A204.1 (cell line): ENCODE data around the gene ARHGEF7.

Source experiments
- FAIRE-seq: peaks from 2 replicates; lab custom pipeline; 2012; peaks lifted over from hg19 to GRCh38; lab: Jason Lieb, UNC

The ARHGEF7 gene

DNA sequence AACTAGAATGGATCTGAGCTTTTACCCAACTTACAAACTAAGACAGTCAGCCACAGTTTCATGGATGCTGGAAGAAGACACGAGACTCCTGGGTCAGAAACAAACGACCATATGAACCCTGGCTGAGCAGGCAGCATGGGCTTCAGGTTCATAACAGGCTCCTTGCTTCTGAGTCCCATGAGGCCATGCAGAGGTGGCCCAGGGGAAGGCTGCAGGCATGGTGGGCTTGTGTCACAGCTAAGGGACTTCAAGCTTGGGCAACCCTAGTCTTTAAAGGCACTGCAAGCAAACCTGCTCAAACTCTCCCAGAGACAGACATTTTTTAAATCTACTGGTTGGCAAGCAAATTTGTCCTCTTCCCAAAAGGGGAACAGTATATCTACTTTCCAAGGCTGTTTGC is 5.1 kb upstream of the ARHGEF7 start:
- no peak for FAIRE-seq

DNA sequence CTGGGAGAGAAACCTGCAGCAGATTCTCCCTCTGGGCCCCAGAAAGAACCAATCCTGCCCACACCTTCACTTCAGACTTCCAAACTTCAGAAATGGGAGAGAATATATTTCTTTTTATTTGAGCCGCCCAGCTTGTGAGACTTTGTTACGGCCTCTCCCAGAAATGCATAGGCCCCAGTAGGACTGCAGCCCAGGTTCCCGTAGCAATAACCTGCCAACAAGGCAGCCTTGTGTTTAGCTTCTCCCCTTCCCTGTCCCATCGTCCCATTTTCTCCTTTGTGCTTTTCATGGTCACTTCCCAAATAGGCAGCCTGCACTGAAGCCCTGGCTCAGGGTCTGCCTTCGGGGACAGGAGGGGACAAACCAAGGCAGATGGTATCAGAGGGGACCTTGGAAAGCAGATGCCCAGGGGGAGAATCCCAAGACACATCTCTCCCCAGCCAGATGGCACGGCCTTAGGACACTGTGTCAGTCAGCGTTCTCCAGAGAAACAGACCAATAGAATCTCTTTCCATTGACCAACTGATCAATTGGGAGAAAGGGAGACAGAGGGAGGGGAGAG is 3.7 kb upstream of the ARHGEF7 start:
- no peak for FAIRE-seq

DNA sequence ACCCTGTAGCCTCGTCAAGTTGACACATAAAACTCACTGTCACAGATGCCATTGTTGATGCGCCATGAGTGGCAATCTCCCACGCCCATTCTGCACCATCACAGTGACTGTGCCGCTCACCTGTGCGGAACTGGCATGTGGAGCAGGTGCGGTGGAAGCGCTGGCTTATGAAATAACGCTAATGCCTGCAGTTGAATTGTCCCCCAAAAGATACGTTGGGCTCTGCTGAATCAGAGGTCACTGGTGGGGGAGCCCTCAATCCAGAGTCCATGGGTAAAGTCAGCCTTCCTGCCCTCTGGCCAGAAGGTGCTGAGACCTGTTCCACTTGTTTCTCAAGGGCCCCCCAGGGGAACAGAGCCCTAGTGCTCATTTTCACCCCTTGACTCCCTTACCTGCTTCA is 2.9 kb upstream of the ARHGEF7 start:
- FAIRE-seq = no peak

DNA sequence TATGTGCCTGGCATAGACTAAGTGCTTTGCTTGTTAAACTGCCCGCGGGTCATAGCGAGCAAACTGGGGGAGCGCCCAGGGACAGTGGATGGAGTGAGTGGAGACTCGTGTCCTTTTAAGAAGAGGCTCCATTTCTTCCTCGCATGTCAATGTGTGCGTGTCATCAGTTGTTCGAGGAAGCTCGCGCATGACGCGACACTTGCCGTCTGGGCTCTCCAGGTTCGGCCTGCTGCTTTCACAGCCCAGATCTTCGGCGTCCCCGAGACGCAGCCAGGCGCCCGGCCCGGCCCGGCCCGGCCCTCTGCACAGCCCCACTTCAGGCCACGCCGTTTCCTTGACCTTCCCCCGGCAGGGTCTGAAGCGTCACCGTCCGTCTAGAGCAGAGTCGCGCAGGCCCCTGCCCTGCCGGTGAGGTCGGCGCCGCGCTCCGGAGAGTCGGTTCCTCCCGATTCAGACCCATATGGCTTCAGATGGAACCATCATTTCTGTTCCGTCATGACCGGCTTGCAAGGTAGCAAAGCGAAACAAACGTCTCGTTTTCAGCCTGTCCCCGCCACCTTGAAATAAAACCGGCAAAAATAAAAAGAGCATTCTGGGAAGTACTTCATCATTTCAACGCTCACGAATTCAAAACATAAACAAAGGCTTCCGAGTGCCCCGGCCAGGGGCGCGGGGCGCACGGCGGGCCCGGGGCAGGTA is 599 bp upstream of the ARHGEF7 start:
- no peak for FAIRE-seq

DNA sequence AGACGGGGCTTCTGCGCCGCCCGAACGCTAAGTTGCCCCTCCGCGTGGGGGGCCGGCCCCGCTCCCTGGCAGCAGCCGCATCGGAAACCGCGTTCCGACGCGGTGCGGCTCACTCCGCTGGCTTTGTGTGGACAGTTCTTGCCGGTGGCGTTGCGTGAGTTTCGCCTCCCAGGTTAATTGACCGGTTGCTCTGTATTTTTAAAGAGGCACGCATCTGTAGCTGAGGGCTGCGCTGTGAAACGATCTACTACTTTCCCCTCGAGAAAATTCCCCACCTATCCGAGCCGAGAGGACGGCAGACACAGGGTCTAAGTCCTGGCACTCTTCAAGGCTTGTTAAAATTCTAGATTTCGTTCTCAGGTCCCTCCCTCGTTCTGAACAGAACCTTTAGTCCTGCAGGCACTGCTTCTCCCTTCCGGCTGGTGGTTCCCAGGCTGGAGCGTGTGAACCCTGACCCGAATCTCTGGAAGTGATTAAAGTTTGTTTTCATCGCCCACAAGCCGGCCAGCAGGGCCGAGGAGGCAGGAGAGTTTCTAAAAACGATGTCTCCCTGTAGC is 933 bp downstream of the ARHGEF7 start:
- FAIRE-seq = no peak

DNA sequence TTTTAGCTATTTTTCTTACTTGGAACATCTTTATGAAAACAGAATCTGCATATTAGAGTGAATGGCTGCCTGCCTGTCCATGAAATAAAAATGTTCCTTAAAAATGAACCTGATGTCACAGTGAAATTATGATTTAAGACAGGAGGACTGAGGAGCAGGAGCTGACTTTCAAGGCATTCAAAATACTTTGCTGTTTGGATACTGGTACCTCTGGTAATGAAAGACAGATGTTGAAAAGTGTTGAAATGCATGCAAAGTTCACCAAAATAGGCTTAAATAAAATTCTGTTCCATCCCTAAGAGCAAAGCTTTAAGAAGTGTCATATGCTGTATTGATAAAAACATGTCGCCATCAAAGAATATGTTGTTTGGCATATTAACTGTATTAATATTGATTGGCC is 1.7 kb downstream of the ARHGEF7 start:
- no peak for FAIRE-seq

DNA sequence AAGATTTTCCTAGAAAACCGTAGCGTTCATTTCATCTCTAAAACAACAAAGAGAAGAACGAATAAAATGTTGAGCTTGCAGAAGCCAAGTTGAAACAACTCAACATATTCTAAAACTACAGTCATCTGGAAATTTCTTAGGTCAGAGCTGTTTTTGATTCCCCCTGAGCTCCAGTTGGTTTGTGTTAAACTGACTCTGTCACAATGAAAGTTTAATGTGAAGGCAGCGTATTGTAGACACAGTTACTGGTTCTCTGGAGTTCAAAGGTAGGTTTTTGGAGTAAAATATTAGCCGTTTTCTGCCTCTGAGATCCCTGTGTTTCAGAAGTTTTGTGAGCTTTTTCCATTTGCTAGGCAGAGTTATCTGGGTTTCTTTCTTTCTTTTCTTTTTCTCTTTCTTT is 2.2 kb downstream of the ARHGEF7 start:
- no peak for FAIRE-seq

DNA sequence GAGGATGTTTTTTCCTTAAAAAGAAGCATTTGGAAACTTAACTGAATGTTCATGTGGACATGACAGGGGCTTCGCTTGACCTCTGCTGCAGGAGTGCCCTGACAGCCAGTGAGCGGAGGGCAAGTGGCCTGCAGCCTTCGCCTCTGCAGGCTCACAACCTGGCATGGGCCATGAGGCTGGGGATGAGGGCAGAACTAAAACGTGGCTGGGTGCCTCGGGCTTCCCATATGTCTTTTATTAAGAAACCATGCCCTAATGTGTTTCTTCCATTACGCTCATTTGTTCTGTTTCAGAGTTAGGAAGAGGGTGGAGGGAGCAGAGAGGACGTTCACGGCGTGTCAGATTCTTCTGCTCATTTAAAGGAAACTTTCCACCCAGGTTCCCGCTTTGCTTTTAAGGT is 2.9 kb downstream of the ARHGEF7 start:
- no peak for FAIRE-seq

DNA sequence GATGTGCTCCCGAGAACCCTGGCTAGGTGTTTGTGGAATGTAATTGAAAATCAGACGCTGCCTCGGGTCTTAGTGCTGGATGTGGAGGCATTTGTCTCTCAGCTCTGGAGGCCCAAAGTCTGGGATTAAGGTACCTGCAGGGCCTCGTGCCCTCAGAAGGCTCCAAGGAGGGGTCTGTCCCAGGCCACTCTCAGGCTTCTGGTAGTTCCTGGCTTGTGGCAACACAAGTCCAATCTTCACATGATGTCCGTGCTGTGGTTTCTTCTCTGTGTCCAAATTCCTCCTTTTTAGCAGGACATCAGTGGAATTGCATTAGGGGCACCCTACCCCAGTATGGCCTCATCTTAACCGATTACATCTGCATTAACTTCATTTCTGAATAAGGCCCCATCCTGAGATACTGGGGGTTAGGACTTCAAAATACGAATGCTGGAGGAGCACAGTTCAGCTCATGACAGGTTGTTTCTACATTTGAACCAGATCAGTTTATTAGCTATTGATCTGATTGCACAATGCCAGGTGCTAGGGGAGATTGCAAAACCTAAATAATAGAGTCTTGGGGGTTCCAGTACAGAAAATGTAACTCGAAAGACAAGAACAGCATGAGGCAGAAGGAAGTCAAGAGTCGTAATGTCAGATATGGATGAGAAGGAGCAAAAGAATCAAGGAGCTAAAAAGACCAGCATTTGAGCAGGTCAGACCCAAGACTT is 3.9 kb downstream of the ARHGEF7 start:
- FAIRE-seq = no peak

DNA sequence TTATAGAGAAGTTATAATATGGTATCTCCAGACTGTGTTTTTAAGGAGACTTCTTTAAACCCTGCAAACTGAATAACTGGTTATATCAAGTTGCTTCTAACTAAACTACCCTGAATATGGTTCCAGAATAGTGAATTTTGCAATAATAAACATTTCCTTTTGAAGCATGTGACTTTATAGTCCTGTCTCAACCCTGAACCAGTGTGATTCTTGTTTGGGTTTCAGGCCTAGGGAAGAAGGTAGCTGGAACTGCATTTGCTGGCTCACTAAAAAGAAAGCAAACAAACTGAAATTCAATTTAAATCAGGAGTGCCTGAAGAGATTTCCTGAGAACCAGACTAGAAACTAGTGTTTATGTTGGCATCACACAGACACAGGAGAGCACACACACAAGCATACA is 4.9 kb downstream of the ARHGEF7 start:
- FAIRE-seq = no peak

DNA sequence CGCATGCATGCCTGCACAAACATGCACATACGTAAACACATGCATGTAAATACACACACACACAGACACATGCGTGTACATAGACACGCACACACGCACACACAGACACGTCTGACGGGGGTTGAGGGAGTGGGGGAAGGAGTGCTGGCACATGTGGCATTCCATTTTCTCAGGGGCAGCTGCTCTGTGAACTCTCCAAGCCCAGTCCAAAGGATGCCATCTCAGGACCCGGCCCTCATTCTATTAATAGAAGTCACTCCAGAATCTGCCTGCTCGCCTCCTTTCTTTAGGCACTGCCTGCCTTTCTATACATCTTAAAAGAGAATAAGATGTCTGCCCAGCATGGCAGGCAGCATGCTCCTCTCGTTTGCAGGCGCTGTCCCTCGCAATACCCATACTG is 5.3 kb downstream of the ARHGEF7 start:
- no peak for FAIRE-seq

DNA sequence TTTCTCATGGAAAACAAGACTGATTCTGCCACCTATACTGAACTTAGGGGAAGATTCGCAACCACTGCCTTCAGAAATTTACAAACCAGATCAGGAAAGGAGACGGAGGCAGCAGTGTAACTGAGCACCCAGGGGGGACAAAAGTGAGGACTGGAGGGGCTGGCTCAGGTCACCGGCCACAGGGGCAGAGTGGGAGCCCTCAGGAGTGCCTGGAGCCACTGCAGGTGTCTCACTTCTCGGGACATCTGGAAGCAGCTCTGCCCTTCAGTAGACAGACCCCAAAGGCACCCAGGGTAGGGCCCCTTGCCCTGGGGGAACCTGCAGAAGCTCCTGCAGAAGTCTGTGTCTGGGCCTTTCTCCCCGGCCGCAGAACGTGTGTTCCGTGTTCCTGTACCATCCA is 5.8 kb downstream of the ARHGEF7 start:
- FAIRE-seq = no peak

DNA sequence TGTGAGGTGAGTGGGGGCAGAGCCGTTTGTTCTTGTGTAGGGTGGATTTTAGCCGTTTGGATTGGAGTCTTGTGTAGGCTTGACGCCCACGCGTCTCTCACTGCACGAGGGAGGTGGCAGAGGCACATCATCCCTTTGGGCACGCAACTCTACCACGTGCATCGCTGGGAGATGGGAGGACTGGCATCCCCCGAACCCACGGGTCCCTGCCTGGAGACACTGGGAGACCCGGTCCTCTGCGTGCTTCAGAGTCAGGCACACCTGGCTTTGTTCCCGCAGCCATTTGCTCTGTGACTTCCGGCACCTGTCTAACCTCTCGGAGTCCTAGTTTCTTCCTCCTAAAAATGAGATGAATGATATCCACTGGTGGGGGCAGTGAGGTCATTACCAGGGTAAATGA is 6.4 kb downstream of the ARHGEF7 start:
- FAIRE-seq = no peak

DNA sequence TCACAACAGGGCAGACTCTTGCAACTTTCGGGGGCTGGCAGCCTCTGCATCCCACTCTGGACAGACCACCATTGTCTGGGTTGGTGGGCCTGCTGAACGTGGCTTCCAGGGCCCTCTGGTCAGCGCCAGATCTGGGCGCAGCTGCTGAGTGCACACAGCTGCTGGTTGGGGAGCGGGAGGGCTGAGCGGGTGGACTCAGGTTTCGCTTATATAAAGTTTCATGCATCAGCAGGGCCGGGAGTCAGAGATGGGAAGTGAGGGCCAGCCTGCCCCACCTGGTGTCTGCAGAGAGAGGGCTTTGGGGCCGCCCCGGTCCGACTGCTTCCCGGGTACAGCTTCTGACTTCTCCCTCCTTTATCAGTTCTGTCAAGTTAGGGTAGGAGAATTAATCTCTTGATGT is 6.9 kb downstream of the ARHGEF7 start:
- FAIRE-seq = no peak

DNA sequence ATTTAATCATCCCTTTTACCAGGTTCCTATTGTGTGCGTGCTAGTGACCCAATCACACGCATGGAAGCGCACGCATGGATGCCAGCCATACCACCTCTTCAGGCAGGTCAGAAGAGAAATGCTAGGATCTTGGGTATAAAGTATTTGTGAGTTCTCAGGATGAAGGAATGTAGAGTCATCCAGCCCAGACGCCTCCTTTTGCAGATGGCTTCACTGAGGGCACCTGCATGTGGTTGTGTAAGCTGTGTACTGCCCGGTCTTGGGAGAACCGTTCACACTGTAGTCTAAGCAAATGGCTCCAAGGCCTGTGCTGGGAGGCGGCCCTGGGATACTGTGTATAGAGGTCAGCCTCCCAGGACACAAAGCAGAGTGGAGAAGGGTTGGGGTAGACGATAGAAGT is 7.5 kb downstream of the ARHGEF7 start:
- FAIRE-seq = no peak

DNA sequence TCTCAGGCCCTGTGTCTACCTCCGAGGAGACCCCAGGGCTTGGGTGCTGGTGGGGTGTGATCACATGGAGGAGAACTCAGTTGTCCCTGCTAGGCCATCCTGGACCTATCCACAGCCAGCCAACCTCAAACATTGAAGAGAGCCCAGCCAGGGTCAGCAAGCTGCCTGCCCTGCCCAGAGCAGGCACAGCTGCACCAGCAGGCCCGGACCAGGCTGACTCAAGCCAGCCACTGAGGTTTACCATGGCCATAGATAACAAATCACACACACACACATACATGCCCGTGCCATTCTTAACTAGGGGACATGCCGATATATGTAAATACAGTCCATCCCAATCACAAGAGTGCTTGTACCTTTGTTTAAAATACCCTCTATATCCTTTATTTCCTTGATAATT is 8.1 kb downstream of the ARHGEF7 start:
- FAIRE-seq = no peak

DNA sequence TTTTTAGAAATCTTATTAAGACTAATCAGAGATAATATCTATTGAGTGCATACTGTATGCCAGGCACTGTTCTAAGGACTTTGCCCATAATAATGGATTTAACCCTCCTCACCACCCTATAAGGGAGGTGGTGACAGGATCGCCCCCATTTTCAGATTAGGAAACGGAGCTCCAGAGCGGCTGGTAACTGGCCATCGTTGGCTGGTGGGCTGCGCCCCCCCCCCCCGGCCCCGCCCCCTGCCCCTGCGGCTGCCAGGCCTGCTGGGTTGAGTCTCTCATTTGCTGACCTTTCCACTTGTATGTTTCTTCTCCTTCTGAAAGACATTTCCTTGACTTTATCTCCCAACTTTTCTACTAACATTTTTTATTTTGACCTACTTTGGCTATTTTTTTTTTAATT is 8.5 kb downstream of the ARHGEF7 start:
- no peak for FAIRE-seq

DNA sequence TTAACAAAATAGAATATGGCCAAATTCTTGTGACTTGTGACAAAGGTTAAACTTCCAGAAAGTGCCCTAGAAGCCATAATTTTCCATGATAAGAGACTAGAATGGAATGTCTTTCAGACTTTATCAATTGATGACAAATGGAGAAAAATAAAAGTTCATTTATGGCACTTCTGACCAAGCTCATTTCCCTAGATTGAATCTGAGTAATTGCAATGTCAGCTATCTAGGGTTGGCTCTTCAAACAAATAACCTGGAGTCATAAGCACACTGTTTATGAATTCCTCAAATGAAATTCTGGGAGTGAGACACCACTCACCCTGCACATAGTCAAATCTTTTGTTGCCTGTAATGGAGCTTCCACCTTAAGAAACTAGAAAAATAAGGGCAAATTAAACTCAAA is 11.4 kb downstream of the ARHGEF7 start:
- FAIRE-seq = no peak

DNA sequence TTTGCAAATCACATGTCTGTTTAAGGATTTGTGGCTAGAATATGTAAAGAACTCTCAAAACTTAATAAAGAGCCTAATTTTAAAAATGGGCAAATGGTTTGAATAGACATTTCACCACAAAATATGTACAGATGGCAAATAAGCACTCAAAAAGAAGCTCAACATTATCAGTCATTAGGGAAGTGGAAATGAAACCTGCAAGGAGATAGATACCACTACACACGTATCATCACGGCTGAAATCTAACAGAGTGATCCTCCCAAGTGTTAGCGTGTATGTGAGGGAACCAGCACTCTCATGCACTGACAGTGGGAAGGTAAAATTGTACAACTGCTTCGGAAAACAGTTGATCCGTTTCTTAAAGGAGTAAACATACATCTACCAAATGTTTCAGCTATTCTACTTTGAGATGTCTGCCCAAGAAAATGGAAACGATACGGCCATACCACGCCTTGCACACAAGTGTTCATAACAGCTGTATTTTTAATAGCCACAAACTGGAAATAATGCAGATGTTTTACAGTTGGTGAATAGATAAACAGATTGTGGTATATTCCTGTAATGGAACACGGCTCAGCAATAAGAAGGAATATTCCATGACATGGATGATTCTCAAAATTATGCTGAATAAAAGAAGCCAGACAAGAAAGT is 14.5 kb downstream of the ARHGEF7 start:
- no peak for FAIRE-seq

DNA sequence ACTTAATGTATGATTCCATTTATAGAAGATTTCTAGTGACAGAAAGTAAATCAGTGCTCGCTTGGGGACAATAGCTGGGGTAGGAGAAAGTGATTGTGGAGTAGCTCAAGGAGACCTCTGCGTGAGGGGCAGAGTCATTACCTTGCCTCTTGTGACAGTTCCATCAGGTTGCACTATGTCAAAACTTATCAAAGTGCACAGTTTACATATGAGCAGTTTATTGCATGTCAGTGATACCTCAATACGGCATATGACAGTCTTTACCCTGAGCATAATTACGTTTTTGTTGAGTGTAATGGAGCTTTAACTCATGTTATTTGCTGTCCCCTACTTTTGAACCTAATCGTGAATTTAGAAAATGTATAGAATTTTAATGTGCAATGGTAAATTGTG is 15.0 kb downstream of the ARHGEF7 start:
- no peak for FAIRE-seq

DNA sequence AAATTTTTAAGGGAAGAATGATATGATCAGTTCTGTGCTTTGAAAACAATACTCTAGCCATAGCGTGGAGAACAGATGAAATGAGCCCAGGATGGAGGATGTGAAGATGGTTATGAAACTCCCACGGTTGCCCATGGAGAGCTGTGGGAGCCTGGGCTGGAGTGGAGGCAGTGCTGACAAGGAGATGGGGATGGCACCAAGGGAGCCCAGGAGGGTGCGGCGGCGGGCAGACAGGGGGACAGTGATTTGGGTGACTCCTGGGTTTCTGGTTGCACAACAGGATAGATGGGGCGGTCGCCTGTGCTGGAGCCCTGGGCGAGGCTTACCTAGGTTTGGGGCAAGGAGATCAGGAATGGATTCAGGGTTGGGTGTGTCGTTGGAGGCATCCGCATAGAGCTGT is 15.9 kb downstream of the ARHGEF7 start:
- FAIRE-seq = no peak

DNA sequence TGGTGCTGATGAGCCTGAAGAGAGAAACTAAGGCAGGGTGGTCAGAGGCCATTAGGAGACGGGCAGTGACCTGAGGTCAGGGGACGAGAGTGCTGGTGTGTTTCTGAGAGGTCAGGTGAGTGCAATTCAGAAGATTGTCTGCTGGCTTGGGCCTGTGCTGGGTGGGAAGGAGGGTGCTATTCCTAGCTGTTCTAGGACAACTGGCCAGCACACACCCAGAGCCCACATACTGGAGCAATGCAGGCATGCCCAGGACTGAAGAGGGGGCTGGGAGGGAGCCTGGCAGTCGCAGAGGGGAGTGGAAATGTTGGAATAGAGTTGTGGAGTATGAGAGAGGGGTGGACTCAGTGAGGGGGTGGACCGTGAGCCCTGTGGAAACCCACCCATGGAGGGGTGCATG is 16.5 kb downstream of the ARHGEF7 start:
- FAIRE-seq = no peak

DNA sequence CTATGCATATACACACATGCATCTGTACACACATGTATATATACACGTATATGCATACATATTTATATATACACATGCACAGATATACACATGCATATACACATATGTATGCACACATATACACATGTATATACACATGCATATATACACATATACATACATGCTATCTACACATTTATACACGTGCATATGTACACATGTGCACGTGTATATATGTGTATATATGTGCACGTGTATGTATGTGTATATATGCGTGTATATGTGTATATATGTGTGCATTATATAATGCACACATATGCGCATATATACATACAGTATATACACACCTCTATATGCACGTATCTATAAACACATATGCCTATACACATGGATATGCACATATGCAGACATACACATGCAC is 17.8 kb downstream of the ARHGEF7 start:
- FAIRE-seq = no peak
